BLaER1 treated with 17β-estradiol and CSF1 and Interleukin-3, amounts not matched to agents 10 nM and 100 nM (cell line): ENCODE results near the gene TPRN.

Experiments
- H3K27ac ChIP-seq, 11 experiments: shearing (Covaris generic); formaldehyde crosslinking; 2 replicates each; pipeline ENCODE4 v1.8.1; 2022
- H3K27me3 ChIP-seq, 11 experiments: shearing (Covaris generic); formaldehyde crosslinking; 2 replicates each; pipeline ENCODE4 v1.8.1; 2022
- H3K36me3 ChIP-seq, 11 experiments: shearing (Covaris generic); formaldehyde crosslinking; 2 replicates each; pipeline ENCODE4 v1.8.1; 2022
- H3K4me1 ChIP-seq, 10 experiments: shearing (Covaris generic); formaldehyde crosslinking; 2 replicates each; pipeline ENCODE4 v1.8.1; 2022
- H3K4me2 ChIP-seq, 11 experiments: shearing (Covaris generic); formaldehyde crosslinking; 2 replicates each; pipeline ENCODE4 v1.8.1; 2022
- H3K4me3 ChIP-seq, 10 experiments: shearing (Covaris generic); formaldehyde crosslinking; 2 replicates each; pipeline ENCODE4 v1.8.1; 2022
- H3K9ac ChIP-seq, 11 experiments: shearing (Covaris generic); formaldehyde crosslinking; 2 replicates each; pipeline ENCODE4 v1.8.1; 2022
- H3K9me3 ChIP-seq, 11 experiments: shearing (Covaris generic); formaldehyde crosslinking; replicated peaks in 1 of 11; 2 replicates each; pipeline ENCODE4 v1.8.1; 2022
- H4K20me1 ChIP-seq, 11 experiments: shearing (Covaris generic); formaldehyde crosslinking; 2 replicates each; pipeline ENCODE4 v1.8.1; 2022
- Cebpa-rat ChIP-seq, 11 experiments: shearing (Covaris generic); IDR thresholded peaks; 2 replicates each; pipeline ENCODE4 v1.8.1; 2022

The TPRN gene

GRCh38 chr9:137233143-137233980 lies 32.8 kb upstream of the TPRN start:
- TF ChIP-seq Cebpa-rat (IDR thresholded peaks at IDR 0.05), result no peak
- H3K9ac ChIP-seq, result no peak overlapping the region
- no peaks in the 10 kb centered on the region for H3K27me3 ChIP-seq
- no peaks in the 10 kb centered on the region for H3K36me3 ChIP-seq
- H4K20me1 ChIP-seq, result peaks cover 0 to 41% (median 30%) of the 10 kb centered on the region in 11 experiments; a peak in 19 of 22 replicates
- no peak overlapping the region for H3K27ac ChIP-seq
- H3K9me3 ChIP-seq, result no peaks in the 10 kb centered on the region
- H3K4me1 ChIP-seq, result peaks cover 56 to 83% (median 79%) of the 10 kb centered on the region in 10 experiments
- peak overlapping the region in 1 of 11 experiments; percentile 5; a peak in 2 of 22 replicates for H3K4me2 ChIP-seq
- no peak overlapping the region for H3K4me3 ChIP-seq

GRCh38 chr9:137232510-137232909 lies 32.0 kb upstream of the TPRN start:
- Histone ChIP-seq H3K9ac (peak overlapping the region in 7 of 11 experiments; percentile 13 to 60 (median 36); a peak in 7 of 22 replicates), H3K4me3 (no peak overlapping the region), H3K4me1 (peaks cover 47 to 81% (median 75%) of the 10 kb centered on the region in 10 experiments), H3K36me3 (no peaks in the 10 kb centered on the region), H3K9me3 (no peaks in the 10 kb centered on the region), H3K4me2 (peak overlapping the region in 7 of 11 experiments; percentile 16 to 51 (median 37); a peak in 7 of 22 replicates), H3K27me3 (no peaks in the 10 kb centered on the region), H4K20me1 (peaks cover 0 to 33% (median 22%) of the 10 kb centered on the region in 11 experiments; a peak in 18 of 22 replicates), H3K27ac (no peak overlapping the region)
- TF ChIP-seq Cebpa-rat (IDR thresholded peaks at IDR 0.05), result no peak

GRCh38 chr9:137232101-137232500 lies 31.6 kb upstream of the TPRN start:
- Histone ChIP-seq H4K20me1 (peaks cover 0 to 29% (median 20%) of the 10 kb centered on the region in 11 experiments; a peak in 18 of 22 replicates), H3K9ac (peak overlapping the region in 8 of 11 experiments; percentile 13 to 60 (median 37); a peak in 10 of 22 replicates), H3K27me3 (no peaks in the 10 kb centered on the region), H3K4me1 (peaks cover 46 to 81% (median 75%) of the 10 kb centered on the region in 10 experiments), H3K36me3 (no peaks in the 10 kb centered on the region), H3K4me3 (no peak overlapping the region), H3K4me2 (peak overlapping the region in 8 of 11 experiments; percentile 13 to 51 (median 36); a peak in 11 of 22 replicates), H3K9me3 (no peaks in the 10 kb centered on the region), H3K27ac (0 out of 22 replicates have a peak overlapping the region, but pooled peaks of 1 of the 11 experiments have one; percentile 1)
- no peak for TF ChIP-seq Cebpa-rat (IDR thresholded peaks at IDR 0.05)

- no peak for TF ChIP-seq Cebpa-rat (IDR thresholded peaks at IDR 0.05)
- H3K36me3 ChIP-seq, result no peaks in the 10 kb centered on the region
- H3K4me3 ChIP-seq, result no peak overlapping the region
- no peaks in the 10 kb centered on the region for H3K9me3 ChIP-seq
- H3K27me3 ChIP-seq, result no peaks in the 10 kb centered on the region
- peak overlapping the region in 6 of 11 experiments; percentile 13 to 60 (median 35); a peak in 5 of 22 replicates for H3K9ac ChIP-seq
- peaks cover 0 to 24% (median 19%) of the 10 kb centered on the region in 11 experiments; a peak in 18 of 22 replicates for H4K20me1 ChIP-seq
- peak overlapping the region in 8 of 11 experiments; percentile 13 to 51 (median 36); a peak in 9 of 22 replicates for H3K4me2 ChIP-seq
- 0 out of 22 replicates have a peak overlapping the region, but pooled peaks of 1 of the 11 experiments have one; percentile 1 for H3K27ac ChIP-seq
- H3K4me1 ChIP-seq, result peaks cover 41 to 79% (median 72%) of the 10 kb centered on the region in 10 experiments
Observed at GRCh38 chr9:137231372-137232039, 31.0 kb upstream of the TPRN start.

- no peaks in the 10 kb centered on the region for H3K9me3 ChIP-seq
- H3K9ac ChIP-seq, result peak within 1 kb of the TSS in 7 of 11 experiments; percentile 17 to 60 (median 45); a peak in 8 of 22 replicates
- H3K4me1 ChIP-seq, result peaks cover 35 to 77% (median 67%) of the 10 kb centered on the region in 10 experiments
- TF ChIP-seq Cebpa-rat (IDR thresholded peaks at IDR 0.05), result no peak
- no peaks in the 10 kb centered on the region for H3K36me3 ChIP-seq
- H3K27me3 ChIP-seq, result no peaks in the 10 kb centered on the region
- H4K20me1 ChIP-seq, result peaks cover 0 to 18% (median 14%) of the 10 kb centered on the region in 11 experiments; a peak in 18 of 22 replicates
- peak within 1 kb of the TSS in 10 of 11 experiments; percentile 29 to 85 (median 70); a peak in 20 of 22 replicates for H3K4me2 ChIP-seq
- H3K27ac ChIP-seq, result no peak within 1 kb of the TSS; a peak in 1 of 22 replicates
- H3K4me3 ChIP-seq, result no peak within 1 kb of the TSS; a peak in 1 of 20 replicates
Observed at GRCh38 chr9:137230705-137231371, 30.3 kb upstream of the TPRN start, which contains the start of gene SLC34A3. TSS of gene SLC34A3 (plus strand) at chr9:137230901. CDS start at chr9:137231703, 802 bp downstream.

GRCh38 chr9:137229903-137230704 lies 29.6 kb upstream of the TPRN start:
- no peaks in the 10 kb centered on the region for H3K27me3 ChIP-seq
- no peak overlapping the region; a peak in 1 of 20 replicates for H3K4me3 ChIP-seq
- peaks cover 0 to 10% (median 7%) of the 10 kb centered on the region in 11 experiments; a peak in 16 of 22 replicates for H4K20me1 ChIP-seq
- no peak overlapping the region; a peak in 1 of 22 replicates for H3K27ac ChIP-seq
- H3K9me3 ChIP-seq, result no peaks in the 10 kb centered on the region
- peak overlapping the region in 10 of 11 experiments; percentile 29 to 85 (median 70); a peak in 20 of 22 replicates for H3K4me2 ChIP-seq
- peaks cover 29 to 77% (median 67%) of the 10 kb centered on the region in 10 experiments for H3K4me1 ChIP-seq
- H3K36me3 ChIP-seq, result no peaks in the 10 kb centered on the region
- H3K9ac ChIP-seq, result peak overlapping the region in 7 of 11 experiments; percentile 7 to 52 (median 42); a peak in 6 of 22 replicates
- TF ChIP-seq Cebpa-rat (IDR thresholded peaks at IDR 0.05), result no peak

- H3K27ac ChIP-seq, result peak overlapping the region in 2 of 11 experiments; percentile 17 to 27; a peak in 4 of 22 replicates
- H3K4me1 ChIP-seq, result peaks cover 29 to 77% (median 67%) of the 10 kb centered on the region in 10 experiments
- H3K9me3 ChIP-seq, result no peaks in the 10 kb centered on the region
- H3K27me3 ChIP-seq, result no peaks in the 10 kb centered on the region
- peaks cover 0 to 2% (median 0%) of the 10 kb centered on the region in 11 experiments; a peak in 4 of 22 replicates for H4K20me1 ChIP-seq
- H3K4me3 ChIP-seq, result no peak overlapping the region
- peak overlapping the region in 8 of 11 experiments; percentile 11 to 55 (median 38); a peak in 9 of 22 replicates for H3K9ac ChIP-seq
- H3K4me2 ChIP-seq, result peak overlapping the region; percentile 29 to 85 (median 66)
- no peak for TF ChIP-seq Cebpa-rat (IDR thresholded peaks at IDR 0.05)
- no peaks in the 10 kb centered on the region for H3K36me3 ChIP-seq
Observed at GRCh38 chr9:137228968-137229896, 28.7 kb upstream of the TPRN start.
